Activated naive CD4-positive, alpha-beta T cell treated with anti-CD3 and anti-CD28 coated beads, Interleukin-2, amount 50 U/mL, for 24 hours (primary cell): ENCODE measurements around the gene CCDC150.
"Not testable (repeated sequence)": the region's sequence is repeated elsewhere in the genome, so short reads cannot be mapped to it uniquely, and the experiment has no call there.

Source experiments
- H3K27ac Mint-ChIP-seq: one replicate; pipeline ENCODE4 v1.8.0; 2021; ENCODE audit warnings: mild to moderate bottlenecking, mixed read lengths
- H3K27me3 Mint-ChIP-seq: one replicate; pipeline ENCODE4 v1.8.0; 2021; ENCODE audit warnings: mixed read lengths
- H3K36me3 Mint-ChIP-seq: one replicate; pipeline ENCODE4 v1.8.0; 2021; ENCODE audit warnings: mixed read lengths
- H3K4me1 Mint-ChIP-seq: one replicate; pipeline ENCODE4 v1.8.0; 2021; ENCODE audit warnings: mixed read lengths
- H3K4me3 Mint-ChIP-seq: one replicate; pipeline ENCODE4 v1.8.0; 2021; ENCODE audit warnings: mild to moderate bottlenecking, mixed read lengths
- H3K9me3 Mint-ChIP-seq: one replicate; pipeline ENCODE4 v1.8.0; 2021; ENCODE audit warnings: mixed read lengths

CCDC150 gene

DNA sequence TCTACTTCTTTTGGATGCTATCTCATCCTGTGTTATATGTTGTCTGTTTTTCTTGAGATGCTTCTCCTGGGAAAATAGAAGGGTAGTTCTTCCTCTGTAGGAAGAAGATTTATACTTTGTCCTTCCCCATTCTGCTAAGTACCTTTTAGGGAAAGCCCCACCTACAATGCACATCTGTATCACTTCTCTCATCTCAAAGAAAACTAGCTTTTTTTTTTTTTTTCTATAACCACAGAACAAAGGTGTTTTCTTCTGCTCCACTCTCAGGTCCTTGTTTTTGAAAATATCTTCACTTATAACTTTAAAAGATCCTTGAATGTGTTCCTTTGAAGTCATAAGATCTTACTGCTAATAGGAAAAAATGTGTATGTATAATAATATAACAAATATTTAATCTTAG lies 30.8 kb downstream of the CCDC150 start:
- peaks cover 1% of the 10 kb centered on the region for H3K27me3 Mint-ChIP-seq

DNA sequence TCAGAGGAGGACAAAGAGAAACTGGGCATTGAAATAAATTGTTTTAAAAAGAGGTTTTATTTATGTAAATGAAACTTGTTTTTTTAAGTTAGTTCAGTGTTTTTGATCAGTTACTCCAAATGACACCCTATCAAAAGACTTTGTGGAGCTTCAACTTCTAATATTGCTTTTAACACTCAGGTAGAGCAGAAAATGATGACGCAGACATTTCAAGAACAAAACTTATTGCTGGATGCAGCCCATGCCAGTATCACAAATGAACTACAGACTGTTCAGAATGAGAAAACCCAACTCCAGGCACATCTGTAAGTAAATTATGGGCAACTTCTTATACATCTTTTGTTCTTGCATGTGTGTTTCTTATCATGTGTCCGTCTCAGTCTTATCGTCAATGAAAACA lies 36.4 kb downstream of the CCDC150 start:
- Mint-ChIP-seq H3K9me3 (no peaks in the 10 kb centered on the region), H3K27ac (no peak overlapping the region), H3K4me3 (no peak overlapping the region), H3K4me1 (no peaks in the 10 kb centered on the region), H3K36me3 (peaks cover 2% of the 10 kb centered on the region), H3K27me3 (peaks cover 1% of the 10 kb centered on the region)

More for the DNA sequence above, 30.8 kb downstream of the CCDC150 start:
- Mint-ChIP-seq H3K36me3 (peaks cover 2% of the 10 kb centered on the region), H3K9me3 (no peaks in the 10 kb centered on the region), H3K4me1 (no peaks in the 10 kb centered on the region), H3K27ac (no peak overlapping the region), H3K4me3 (no peak overlapping the region)

DNA sequence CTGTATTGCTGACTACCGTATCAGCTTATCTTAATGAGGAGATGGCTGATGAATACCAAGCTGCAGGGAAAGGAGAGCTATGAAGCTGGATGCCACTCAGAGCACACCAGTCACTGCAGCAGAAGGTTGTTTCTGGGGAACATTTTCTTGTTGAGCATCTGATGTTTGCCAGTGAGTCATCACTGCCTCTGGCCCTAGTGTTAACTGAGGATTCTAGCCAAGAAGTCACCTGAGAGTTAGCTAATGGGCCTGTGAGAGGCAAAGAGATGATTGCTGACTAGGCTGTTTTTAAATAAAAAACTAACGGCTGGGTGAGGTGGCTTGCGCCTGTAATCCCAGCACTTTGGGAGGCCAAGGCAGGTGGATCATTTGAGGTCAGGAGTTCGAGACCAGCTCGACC lies 37.9 kb downstream of the CCDC150 start:
- Mint-ChIP-seq H3K4me1 (no peaks in the 10 kb centered on the region), H3K27me3 (peaks cover 1% of the 10 kb centered on the region), H3K4me3 (no peak overlapping the region), H3K9me3 (no peaks in the 10 kb centered on the region), H3K27ac (no peak overlapping the region), H3K36me3 (peaks cover 1% of the 10 kb centered on the region)

DNA sequence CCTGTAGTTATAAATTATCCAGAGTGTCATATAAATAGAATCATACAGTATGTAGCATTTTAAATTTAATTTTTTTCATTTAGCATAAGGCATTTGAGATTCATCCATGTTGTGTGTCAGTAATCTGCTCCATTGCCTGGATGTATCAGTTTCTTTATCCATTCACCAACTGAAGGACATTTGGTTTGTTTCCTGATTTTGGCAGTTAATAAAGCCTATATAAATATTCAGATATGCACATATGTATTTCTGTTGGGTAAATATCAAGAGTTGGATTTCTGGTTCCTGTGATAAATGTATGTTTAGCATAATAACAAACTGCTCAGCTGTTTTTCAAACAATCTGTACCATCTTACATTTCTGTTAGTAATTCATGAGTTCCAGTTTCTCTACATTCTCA lies 39.9 kb downstream of the CCDC150 start:
- no peak overlapping the region for H3K4me3 Mint-ChIP-seq
- no peak overlapping the region for H3K27ac Mint-ChIP-seq
- H3K36me3 Mint-ChIP-seq: peaks cover 2% of the 10 kb centered on the region
- peaks cover 4% of the 10 kb centered on the region for H3K9me3 Mint-ChIP-seq
- no peaks in the 10 kb centered on the region for H3K4me1 Mint-ChIP-seq
- no peaks in the 10 kb centered on the region for H3K27me3 Mint-ChIP-seq

DNA sequence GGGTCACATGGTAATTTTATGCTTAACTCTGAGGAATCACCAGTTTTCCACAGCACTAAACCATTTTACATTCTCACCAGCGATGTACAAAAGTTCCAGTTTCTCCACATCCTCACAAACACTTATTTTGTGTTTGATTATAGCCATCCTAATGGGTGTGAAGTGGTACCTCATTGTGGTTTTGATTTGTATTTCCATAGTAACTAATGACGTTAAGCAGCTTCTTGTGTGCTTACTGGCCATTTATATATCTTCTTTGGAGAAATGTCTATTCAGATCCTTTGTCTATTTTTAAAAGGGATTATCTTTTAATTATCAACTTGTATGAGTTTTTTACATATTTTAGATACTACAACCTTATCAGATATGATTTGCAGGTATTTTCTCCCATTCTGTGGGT lies 42.0 kb downstream of the CCDC150 start:
- Mint-ChIP-seq H3K4me1 (no peaks in the 10 kb centered on the region), H3K27me3 (no peaks in the 10 kb centered on the region), H3K36me3 (peaks cover 2% of the 10 kb centered on the region), H3K27ac (no peak overlapping the region), H3K4me3 (no peak overlapping the region), H3K9me3 (peaks cover 7% of the 10 kb centered on the region)

DNA sequence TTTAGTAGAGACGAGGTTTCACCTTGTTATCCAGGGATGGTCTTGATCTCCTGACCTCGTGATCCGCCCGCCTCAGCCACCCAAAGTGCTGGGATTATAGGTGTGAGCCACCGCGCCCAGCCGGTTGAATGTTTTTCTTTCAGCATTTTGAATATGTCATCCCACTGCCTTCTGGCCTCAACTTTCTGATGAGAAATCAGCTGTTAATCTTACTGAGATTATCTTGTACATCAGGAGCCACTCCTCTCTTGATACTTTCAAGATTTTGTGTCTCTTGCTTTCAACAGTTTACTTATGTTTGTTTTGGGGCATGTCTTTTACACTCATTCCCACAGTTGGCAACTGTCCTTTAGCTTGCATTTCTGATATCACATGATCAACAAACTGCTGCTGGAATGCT lies 46.3 kb downstream of the CCDC150 start:
- Mint-ChIP-seq H3K9me3 (peaks cover 7% of the 10 kb centered on the region), H3K4me1 (no peaks in the 10 kb centered on the region), H3K4me3 (no peak overlapping the region), H3K27me3 (no peaks in the 10 kb centered on the region), H3K27ac (no peak overlapping the region), H3K36me3 (peaks cover 2% of the 10 kb centered on the region)

DNA sequence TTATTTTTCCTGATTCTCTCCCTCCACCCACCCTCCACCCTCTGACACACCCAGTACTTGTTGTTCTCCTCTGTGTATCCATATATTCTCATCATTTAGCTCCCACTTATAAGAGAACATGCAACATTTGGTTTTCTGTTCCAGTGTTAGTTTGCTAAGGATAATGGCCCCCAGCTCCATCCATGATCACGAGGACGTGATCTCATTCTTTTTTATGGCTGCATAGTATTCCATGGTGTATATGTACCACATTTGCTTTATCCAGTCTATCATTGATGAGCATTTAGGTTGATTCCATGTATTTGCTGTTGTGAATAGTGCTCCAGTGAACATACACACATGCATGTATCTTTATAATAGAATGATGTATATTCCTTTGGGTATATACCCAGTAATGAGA lies 47.2 kb downstream of the CCDC150 start:
- not testable (repeated sequence) for H3K27me3 Mint-ChIP-seq, H3K4me3 Mint-ChIP-seq, H3K36me3 Mint-ChIP-seq, H3K27ac Mint-ChIP-seq, H3K9me3 Mint-ChIP-seq, H3K4me1 Mint-ChIP-seq

DNA sequence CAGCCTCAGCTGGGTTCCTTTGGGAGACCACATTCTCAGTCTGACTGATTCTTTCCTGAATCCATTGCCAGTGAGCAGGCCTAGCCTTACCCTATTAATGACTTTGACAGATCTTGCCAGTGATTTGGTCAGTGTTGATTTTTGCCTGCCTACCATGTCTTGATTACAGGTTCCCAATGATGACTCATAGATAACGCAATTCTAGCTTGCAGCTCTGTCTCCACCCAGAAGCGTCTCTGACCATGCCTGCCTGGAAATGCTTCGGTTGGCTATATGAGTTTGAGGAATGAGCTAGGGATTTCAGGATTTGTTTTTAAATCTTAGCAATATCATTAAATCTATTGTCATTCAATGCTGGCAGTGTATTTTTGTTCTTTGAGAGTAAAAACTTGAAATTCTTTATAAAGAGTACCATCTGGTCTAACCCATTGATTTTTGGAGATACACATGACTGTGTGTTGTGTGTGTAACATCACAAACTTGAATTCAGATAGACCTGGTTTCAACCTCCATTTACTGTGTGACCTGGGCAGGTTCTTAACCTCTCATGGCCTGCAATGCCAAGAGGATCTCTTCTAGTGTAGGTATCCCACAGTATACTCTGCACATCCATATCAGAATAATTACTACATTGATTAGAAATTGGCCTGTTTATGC lies 57.0 kb downstream of the CCDC150 start:
- peaks cover 1% of the 10 kb centered on the region for H3K27me3 Mint-ChIP-seq
- H3K4me3 Mint-ChIP-seq: no peak overlapping the region
- no peaks in the 10 kb centered on the region for H3K9me3 Mint-ChIP-seq
- no peak overlapping the region for H3K27ac Mint-ChIP-seq
- H3K36me3 Mint-ChIP-seq: no peaks in the 10 kb centered on the region
- no peaks in the 10 kb centered on the region for H3K4me1 Mint-ChIP-seq

DNA sequence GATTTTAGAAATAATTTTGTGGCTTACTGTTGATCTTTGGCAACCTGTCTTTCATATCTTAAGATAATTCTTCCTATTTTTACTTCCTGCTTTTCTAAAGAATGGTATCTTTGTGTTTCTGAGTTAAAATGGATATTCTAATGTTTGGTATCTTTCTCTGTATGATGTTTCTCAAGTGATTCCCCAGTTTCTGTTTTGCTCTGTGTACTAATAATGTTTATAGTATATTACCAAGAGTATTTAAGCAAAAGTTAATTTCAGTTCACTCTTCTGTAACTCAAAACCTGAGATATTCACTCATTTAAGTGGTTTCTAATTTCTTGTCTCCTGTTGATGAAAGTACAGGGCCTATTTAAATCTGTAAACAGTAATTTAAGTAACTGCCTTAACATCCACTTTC lies 58.3 kb downstream of the CCDC150 start:
- Mint-ChIP-seq H3K27me3 (no peaks in the 10 kb centered on the region), H3K9me3 (no peaks in the 10 kb centered on the region), H3K4me1 (no peaks in the 10 kb centered on the region), H3K36me3 (no peaks in the 10 kb centered on the region), H3K4me3 (no peak overlapping the region), H3K27ac (no peak overlapping the region)

DNA sequence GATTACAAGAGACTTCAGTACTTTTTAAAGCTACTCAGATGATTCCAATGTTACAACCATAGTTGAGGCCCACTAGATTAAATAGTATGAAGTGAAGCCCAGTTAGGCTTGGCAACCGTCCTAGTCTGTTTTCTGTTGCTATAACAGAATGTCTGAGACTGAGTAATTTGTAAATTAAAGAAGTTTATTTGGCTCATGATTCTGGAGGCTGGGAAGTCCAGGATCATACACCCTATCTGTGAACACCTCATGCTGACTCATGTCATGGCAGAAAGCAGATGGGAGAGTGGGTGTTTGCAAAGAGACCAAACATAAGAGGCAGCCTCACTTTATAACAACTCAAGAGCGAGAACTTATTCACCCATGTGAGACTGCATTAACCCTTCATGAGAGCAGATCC lies 63.1 kb downstream of the CCDC150 start:
- no peaks in the 10 kb centered on the region for H3K4me1 Mint-ChIP-seq
- H3K36me3 Mint-ChIP-seq: no peaks in the 10 kb centered on the region
- no peaks in the 10 kb centered on the region for H3K9me3 Mint-ChIP-seq
- no peak overlapping the region for H3K27ac Mint-ChIP-seq
- no peaks in the 10 kb centered on the region for H3K27me3 Mint-ChIP-seq
- H3K4me3 Mint-ChIP-seq: no peak overlapping the region

DNA sequence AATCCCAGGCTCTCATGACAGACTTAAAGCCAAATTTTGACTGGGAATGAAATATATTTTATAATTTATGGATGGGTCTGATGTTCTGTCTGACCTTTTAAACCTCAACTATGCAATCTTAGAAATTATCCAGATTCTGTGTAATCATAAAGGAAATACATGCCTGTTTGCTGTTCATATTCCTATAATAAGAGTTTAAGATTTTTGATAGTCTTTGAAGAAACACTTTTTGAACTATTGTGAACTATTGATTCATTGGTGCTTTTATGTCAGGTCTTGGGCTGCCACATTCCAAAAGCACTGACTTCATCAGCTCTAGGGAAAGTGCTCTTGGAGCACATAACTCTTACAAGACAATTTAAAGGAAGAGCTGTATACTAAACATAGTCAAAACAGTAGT lies 64.2 kb downstream of the CCDC150 start:
- Mint-ChIP-seq H3K4me1 (no peaks in the 10 kb centered on the region), H3K4me3 (no peak overlapping the region), H3K27me3 (no peaks in the 10 kb centered on the region), H3K9me3 (no peaks in the 10 kb centered on the region), H3K27ac (no peak overlapping the region), H3K36me3 (no peaks in the 10 kb centered on the region)

DNA sequence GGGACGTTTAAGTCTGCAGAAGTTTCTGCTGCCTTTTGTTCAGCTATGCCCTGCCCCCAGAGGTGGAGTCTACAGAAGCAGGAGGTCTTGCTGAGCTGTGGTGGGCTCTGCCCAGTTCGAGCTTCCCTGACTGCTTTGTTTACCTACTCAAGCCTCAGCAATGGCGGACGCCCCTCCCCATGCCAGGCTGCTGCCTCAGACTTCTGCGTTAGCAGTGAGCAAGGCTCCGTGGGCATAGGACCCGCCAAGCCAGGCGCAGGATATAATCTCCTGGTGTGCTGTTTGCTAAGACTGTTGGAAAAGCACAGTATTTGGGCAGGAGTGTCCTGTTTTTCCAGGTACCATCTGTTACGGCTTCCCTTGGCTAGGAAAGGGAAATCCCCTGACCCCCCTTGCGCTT lies 70.5 kb downstream of the CCDC150 start:
- not testable (repeated sequence) for H3K36me3 Mint-ChIP-seq, H3K4me1 Mint-ChIP-seq, H3K9me3 Mint-ChIP-seq, H3K27me3 Mint-ChIP-seq, H3K4me3 Mint-ChIP-seq, H3K27ac Mint-ChIP-seq

DNA sequence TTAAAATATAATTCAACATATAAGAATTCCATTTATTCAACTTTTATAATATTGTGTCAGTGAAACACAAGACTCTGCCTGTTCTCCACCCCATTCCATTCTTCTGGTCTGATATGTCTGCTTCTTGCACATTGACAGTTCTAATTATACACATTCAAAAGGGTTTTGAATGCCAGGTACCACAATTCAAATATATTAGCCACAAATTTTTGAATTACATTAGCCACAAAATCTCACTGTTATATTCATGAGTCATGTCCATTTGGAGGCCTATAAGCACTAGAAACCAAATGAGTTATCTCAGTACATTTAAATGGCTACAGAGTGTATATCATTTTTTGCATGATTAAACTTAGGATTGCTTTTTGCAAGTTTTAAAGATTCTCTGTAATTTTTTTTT lies 72.1 kb downstream of the CCDC150 start:
- Mint-ChIP-seq H3K4me3 (no peak overlapping the region), H3K4me1 (no peaks in the 10 kb centered on the region), H3K36me3 (peaks cover 2% of the 10 kb centered on the region), H3K27ac (no peak overlapping the region), H3K27me3 (no peaks in the 10 kb centered on the region), H3K9me3 (no peaks in the 10 kb centered on the region)

DNA sequence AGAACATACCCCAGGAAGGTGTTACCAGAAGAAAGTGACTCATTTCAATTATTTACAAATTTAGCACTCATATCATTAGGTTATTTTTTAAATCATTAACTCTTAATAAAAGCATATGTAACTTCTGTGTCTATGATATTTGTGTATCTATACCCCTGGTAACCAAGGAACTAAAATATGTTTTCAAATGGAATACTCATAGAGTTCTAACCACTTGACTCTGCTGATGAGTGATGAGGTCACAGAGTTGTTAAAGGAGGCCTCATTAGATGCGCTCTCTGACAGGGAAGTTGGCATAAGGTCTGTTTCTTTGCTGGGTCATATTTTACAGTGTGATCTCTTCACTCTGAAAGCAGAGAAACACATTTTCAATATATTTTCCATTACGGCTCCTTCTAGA lies 73.4 kb downstream of the CCDC150 start:
- no peaks in the 10 kb centered on the region for H3K4me1 Mint-ChIP-seq
- no peaks in the 10 kb centered on the region for H3K27me3 Mint-ChIP-seq
- H3K4me3 Mint-ChIP-seq: no peak overlapping the region
- peaks cover 2% of the 10 kb centered on the region for H3K36me3 Mint-ChIP-seq
- no peaks in the 10 kb centered on the region for H3K9me3 Mint-ChIP-seq
- no peak overlapping the region for H3K27ac Mint-ChIP-seq

DNA sequence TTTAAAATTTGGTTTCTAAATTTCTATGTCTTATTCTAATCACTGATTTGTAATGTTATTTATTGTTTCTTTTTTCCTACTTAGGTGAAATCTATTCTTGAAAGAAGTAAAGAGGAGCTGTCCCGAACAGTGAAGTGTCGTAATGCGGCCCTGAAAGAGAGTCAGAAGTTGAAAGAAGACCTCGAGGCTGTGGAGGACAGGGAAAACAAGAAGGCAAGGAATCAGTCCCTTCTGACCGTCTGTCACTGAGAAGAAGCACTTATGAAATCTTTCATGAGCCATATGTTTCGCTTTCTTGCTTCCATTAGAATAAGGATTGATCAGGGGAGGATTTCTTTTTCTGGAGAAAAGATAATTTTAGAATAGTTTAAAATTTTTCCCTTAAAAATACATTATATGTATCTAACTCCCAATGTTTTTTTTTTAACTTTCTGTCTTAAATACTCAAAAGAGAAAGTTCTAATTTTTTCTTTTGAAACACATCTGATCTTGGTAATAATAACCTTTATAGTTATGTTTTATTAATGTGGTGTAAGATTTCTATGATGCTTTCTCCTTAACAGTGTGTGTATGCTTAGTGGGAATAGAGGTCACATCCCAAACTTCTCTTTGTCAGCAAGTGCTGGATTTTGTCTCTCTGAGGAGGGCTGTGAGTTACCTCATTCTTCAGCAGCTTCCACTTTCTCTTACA lies 79.0 kb downstream of the CCDC150 start:
- Mint-ChIP-seq H3K27ac (no peak overlapping the region), H3K4me3 (no peak overlapping the region), H3K36me3 (peaks cover 2% of the 10 kb centered on the region), H3K4me1 (no peaks in the 10 kb centered on the region), H3K9me3 (no peaks in the 10 kb centered on the region), H3K27me3 (no peaks in the 10 kb centered on the region)

DNA sequence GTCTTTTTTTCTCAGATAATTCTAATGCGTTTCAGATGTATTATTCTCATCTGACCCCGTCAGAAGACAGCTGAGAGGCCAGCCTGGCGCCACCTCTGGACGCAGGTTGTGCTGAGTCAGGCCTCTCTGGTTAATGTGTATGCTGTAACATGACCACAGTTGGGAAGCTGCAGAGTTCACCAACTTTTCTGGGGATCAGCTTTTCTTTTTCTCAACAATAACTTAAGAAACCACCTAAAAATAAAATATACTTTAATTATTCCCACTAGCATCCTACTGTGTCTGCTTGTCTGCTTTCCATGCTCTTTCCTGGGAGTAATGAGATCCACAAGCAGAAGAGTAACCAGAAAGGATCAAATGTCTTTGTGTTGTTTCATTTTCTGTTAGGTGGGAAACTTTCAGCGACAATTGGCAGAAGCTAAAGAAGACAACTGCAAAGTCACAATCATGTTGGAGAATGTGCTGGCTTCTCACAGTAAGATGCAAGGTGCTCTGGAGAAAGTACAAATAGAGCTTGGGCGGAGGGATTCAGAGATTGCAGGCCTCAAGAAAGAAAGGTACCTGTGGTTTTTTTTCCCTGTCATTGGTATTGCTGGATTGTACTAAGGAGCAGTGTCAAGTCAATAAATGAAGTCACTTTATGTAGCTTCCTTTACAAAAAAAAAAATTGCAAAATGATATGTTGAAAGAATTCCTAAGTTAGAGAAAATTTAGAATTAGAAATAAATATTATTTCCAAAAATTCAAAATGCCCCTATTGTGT lies 79.8 kb downstream of the CCDC150 start:
- Mint-ChIP-seq H3K4me3 (no peak overlapping the region), H3K27me3 (no peaks in the 10 kb centered on the region), H3K4me1 (no peaks in the 10 kb centered on the region), H3K27ac (no peak overlapping the region), H3K9me3 (no peaks in the 10 kb centered on the region), H3K36me3 (peaks cover 4% of the 10 kb centered on the region)
